Heart right ventricle (tissue), 16 donors: ENCODE results near the gene KLRC3. TPM values are rescaled to one million over a fixed set of nuclear protein-coding genes. Genes with fewer than 3 reads are reported as not detected.

ENCODE experiments used
- ATAC-seq, 8 donors: fragments of 200-7000 bp; cut with Tn5 transposase; one replicate each; pipeline ENCODE4 v1.9.1; 2020; ENCODE audit warnings: mild to moderate bottlenecking in 8 of 8, moderate library complexity in 8 of 8, moderate number of reproducible peaks in 1 of 8
- DNase-seq, 2 donors: peaks; one replicate each; pipeline ENCODE4 v3.0.0-alpha.2; 2020
- H3K27ac ChIP-seq, 10 donors: fragments of 200-600 bp; sonication (generic) in 2 of 10; one replicate each; pipeline versions ENCODE4 v1.5.0 to v1.8.0; 2020 to 2022; ENCODE audit warnings: mild to moderate bottlenecking in 3 of 10
- H3K27me3 ChIP-seq, 7 donors: fragments of 200-600 bp; one replicate each; pipeline ENCODE4 v1.8.0; 2021 to 2022; ENCODE audit warnings: mild to moderate bottlenecking in 2 of 7
- H3K36me3 ChIP-seq, 9 donors: fragments of 200-600 bp; sonication (generic) in 1 of 9; one replicate each; pipeline versions ENCODE4 v1.5.0 to v1.8.0; 2020 to 2022; ENCODE audit warnings: mild to moderate bottlenecking in 2 of 9
- H3K4me1 ChIP-seq, 9 donors: fragments of 200-600 bp; sonication (generic) in 1 of 9; one replicate each; pipeline versions ENCODE4 v1.5.0 to v1.8.0; 2020 to 2022; ENCODE audit warnings: mild to moderate bottlenecking in 4 of 9
- H3K4me3 ChIP-seq, 10 donors: fragments of 200-600 bp; sonication (generic) in 2 of 10; one replicate each; pipeline versions ENCODE4 v1.5.0 to v1.8.0; 2020 to 2022; ENCODE audit warnings: mild to moderate bottlenecking in 7 of 10, moderate library complexity in 2 of 10
- H3K9me3 ChIP-seq, 11 donors: fragments of 200-600 bp in 10 of 11; sonication (generic) in 2 of 11; one replicate each; pipeline versions ENCODE4 v1.5.0 to v1.8.0; 2013 to 2022; ENCODE audit warnings: mild to moderate bottlenecking in 2 of 11, control low read depth in 1 of 11, moderate library complexity in 1 of 11
- CTCF ChIP-seq, 9 donors: fragments of 200-600 bp; sonication (generic) in 2 of 9; IDR thresholded peaks; one replicate each; pipeline versions ENCODE4 v1.5.0 to v1.8.0; 2021 to 2022; ENCODE audit warnings: antibody characterized with exemption in 9 of 9, mild to moderate bottlenecking in 5 of 9, moderate library complexity in 1 of 9
- WGBS, 2 donors: extraction: QIAGEN DNeasy Blood & Tissue Kit; methylation state at CpG; one replicate each; pipeline ENCODE4 v1.1.7; 2013; ENCODE audit warnings: inconsistent platforms in 1 of 2; 5-methylcytosine and 5-hydroxymethylcytosine counted together
- intact Hi-C, 10 donors: fragments of 100-400 bp; cut with DNase I; formaldehyde crosslinking; loops; one replicate each; pipeline versions ENCODE4 v1.11.1 to v1.14.2; 2022
- polyA plus RNA-seq, 2 donors: library from polyadenylated mRNA; stranded (reverse); fragments of 200-250 nt; gene quantifications; one replicate each; pipeline ENCODE4 v1.2.3, GENCODE V29; 2013
- total RNA-seq, 10 donors: library from RNA; stranded (reverse); fragmentation: NEBNext Ultra II Directional in 3 of 10; extraction: Animal tissue kit (Norgen Biotek cat#: 25700) in 3 of 10; gene quantifications; one replicate each; pipeline versions ENCODE4 v1.2.1 to v1.2.4, GENCODE V29; 2021 to 2023
- donor health status: Arrhythmogenic right ventricular cardiomyopathy.
- donor health status: ischemic (EF 13 %, LVEDD 7.1; RV severe dilation, severe dysfunction).
- donor health status: healthy with polysubstance abuse.
- donor health status: DM: no; HTN: yes; CAD: no.
- donor health status: DM: no; HTN: no; CAD: no.
- donor health status: ischemic (EF 25% LVEDD 6.9; RV normal size, moderate dysfunction).
- donor health status: ischemic (EF 25% LVEDD 5.7; RV mildly dilated, moderate dysfunction).
- donor health status: healthy.
- donor health status: DM: yes; HTN: yes; CAD: no.
- donor health status: Ischemic cardiomyopathy.
- donor health status: ischemic (EF 35%, LVEDD 5.7; RV mildly dilated, moderate dysfunction).
- donor health status: nonischemic (EF 11% LVEDD 7.7; RV severe dilation, severe dysfunction).
- donor health status: DM: yes; HTN: yes; CAD: no.
- donor health status: PGD.
- donor health status: ischemic (EF 29% LVEDD 5.4; RV normal size, mild dysfunction).
- donor health status: nonischemic (EF 23%, LVEDD 6.1; RV moderate dilation, normal function).

Gene KLRC3
- total and polyA plus RNA-seq, 12 donors: 0.07 to 0.62 TPM; not detected in 10

DNA sequence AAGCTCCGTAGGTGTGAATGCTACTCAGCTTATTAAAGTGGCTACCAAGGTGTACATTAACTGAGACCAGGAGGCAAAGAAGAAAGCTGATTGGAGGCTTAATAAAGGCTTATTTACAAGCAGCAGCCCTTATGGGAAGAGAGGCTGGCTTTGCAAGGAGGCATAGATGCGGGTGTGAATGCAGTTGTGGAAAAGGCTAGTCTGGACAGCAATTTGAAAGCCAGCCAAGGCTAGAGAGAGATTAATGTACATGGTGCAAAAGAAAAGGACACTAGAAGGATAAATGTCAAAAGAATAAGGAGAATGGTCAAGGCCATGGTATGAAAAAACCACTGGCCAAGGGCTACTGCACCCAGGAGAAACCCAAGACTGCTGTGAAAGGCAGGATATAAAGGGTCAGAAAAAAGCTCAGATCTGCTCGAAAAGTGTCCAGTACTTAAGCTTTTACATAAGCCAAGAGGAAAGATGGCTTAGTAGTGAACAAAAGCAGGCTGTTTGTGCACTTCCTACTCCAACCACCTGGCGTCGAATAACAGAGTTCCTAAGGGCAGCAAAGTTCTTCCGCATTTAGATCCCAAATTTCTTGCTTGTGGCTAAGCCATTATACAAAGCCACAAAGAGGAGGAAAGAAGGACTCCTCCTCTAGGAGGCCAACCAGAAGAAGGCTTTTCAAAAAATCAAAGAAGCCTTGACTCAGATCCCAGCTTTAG lies 54.5 kb downstream of the KLRC3 start:
- peak overlapping the region in 9 of 10 donors; percentile 81 to 97 (median 94) for H3K27ac ChIP-seq
- no peaks in the 10 kb centered on the region for H3K9me3 ChIP-seq
- peak in 4 of 9 donors; percentile 9 to 29 (median 23) for TF ChIP-seq CTCF (IDR thresholded peaks at IDR 0.05)
- H3K27me3 ChIP-seq: no peaks in the 10 kb centered on the region
- WGBS, 2 donors: 38 to 43% methylated on average over 6 of the region's 6 CpGs
- no peak for ATAC-seq
- DNase-seq: no peak
- intact Hi-C loops: loop anchor here in 3 of 10 donors (10.0 kb wide), 3 partner anchors 131 to 359 kb away; partner anchors contain the start of gene YBX3 (in 1 of the 3)
- H3K4me3 ChIP-seq: peak overlapping the region in 9 of 10 donors; percentile 44 to 96 (median 75)
- H3K36me3 ChIP-seq: no peaks in the 10 kb centered on the region
- peaks cover 0 to 55% (median 27%) of the 10 kb centered on the region in 9 donors for H3K4me1 ChIP-seq

DNA sequence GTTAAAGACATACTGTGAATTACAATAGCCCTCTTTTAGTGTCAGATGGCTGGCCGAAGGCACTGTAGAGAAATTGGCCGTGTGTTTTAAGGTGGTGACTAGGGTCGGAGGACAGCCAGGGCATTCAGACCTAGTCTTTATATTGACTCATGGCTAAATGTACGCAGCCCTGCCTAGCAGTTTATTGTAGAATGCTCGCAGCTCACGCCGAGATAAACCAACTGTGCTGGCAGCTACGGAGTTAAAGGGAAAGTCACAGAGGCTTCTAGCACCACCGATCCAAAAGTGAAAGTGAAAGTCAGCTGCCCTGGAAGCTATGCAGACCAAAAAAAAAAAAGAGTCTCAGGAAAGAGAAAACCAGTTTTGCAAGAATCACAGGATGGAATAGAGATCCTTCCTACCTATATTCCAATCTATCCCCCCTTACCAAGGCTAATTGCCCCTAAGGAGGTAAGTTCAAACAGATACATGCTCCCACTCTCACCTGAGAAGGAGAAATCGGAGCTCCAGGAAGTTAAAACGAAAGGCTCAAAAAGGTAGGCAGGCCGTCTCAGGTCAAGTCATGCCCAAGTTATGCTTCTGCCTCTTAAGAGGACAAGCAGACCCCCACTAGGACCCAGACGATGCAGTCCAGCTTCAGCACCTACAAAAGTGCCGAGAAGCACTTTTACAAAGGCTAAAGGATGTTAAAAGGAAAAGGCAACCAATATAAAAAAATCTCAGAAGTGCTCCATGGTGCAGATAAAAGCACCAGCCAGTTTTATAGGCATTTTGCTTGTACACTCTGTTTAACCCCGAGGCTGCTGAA lies 55.4 kb downstream of the KLRC3 start:
- DNase-seq: peak; percentile 22 to 76
- H3K4me3 ChIP-seq: peak overlapping the region; percentile 44 to 96 (median 71)
- peaks cover 0 to 54% (median 27%) of the 10 kb centered on the region in 9 donors for H3K4me1 ChIP-seq
- H3K27me3 ChIP-seq: no peaks in the 10 kb centered on the region
- H3K36me3 ChIP-seq: no peaks in the 10 kb centered on the region
- ATAC-seq: peak; percentile 83 to 93 (median 86)
- no peaks in the 10 kb centered on the region for H3K9me3 ChIP-seq
- TF ChIP-seq CTCF (IDR thresholded peaks at IDR 0.05): no peak
- WGBS, 2 donors: 1% methylated on average over 15 of the region's 15 CpGs
- intact Hi-C loops: loop anchor here in 3 of 10 donors (5.0 to 10.0 kb wide), 4 partner anchors 130 to 360 kb away; partner anchors contain the start of genes GABARAPL1 (in 1 of the 3) and YBX3 (in 1 of the 3)
- H3K27ac ChIP-seq: peak overlapping the region; percentile 78 to 97 (median 94)

- Histone ChIP-seq H3K4me3 (peak overlapping the region; percentile 44 to 96 (median 71)), H3K27me3 (no peaks in the 10 kb centered on the region), H3K4me1 (peaks cover 0 to 54% (median 27%) of the 10 kb centered on the region in 9 donors), H3K9me3 (no peaks in the 10 kb centered on the region), H3K27ac (peak overlapping the region; percentile 78 to 97 (median 94)), H3K36me3 (no peaks in the 10 kb centered on the region)
- intact Hi-C loops: loop anchor here in 3 of 10 donors (5.0 to 10.0 kb wide), 4 partner anchors 129 to 361 kb away; partner anchors contain the start of genes GABARAPL1 (in 1 of the 3) and YBX3 (in 1 of the 3)
- DNase-seq (peak in 1 of 2 donors; percentile 29), ATAC-seq (peak; percentile 72 to 82 (median 76))
- 14 to 16% methylated on average over 19 of the region's 19 CpGs for WGBS, 2 donors
- TF ChIP-seq CTCF (IDR thresholded peaks at IDR 0.05): no peak
Observed at GRCh38 chr12:10363914-10364814, 56.2 kb downstream of the KLRC3 start.
